Measurements from ENCODE around the gene SCYL1. TPM values are rescaled to one million over a fixed set of nuclear protein-coding genes. Genes with fewer than 3 reads are reported as not detected.

SCYL1 gene
- total RNA-seq, 2 donors from 2014 or later, result 59.2 to 84.1 TPM

- Histone ChIP-seq H3K27me3 (no peaks in the 10 kb centered on the region), H3K4me3 (peak overlapping the region; percentile 16), H3K9me3 (no peaks in the 10 kb centered on the region), H3K4me1 (peaks cover 11% of the 10 kb centered on the region), H3K9ac (ENCODE audit: low read depth in 2 of 2, low read length in 2 of 2) (peak overlapping the region; percentile 78 to 79), H3K36me3 (no peaks in the 10 kb centered on the region), H3K27ac (peak overlapping the region; percentile 98)
- TF ChIP-seq CTCF (IDR thresholded peaks at IDR 0.05), result no peak
- intact Hi-C loops (cut with DNase I), result no loop called here
- DNase-seq, result peak; percentile 72
These were observed 45.4 kb upstream of the SCYL1 start for GRCh38 chr11:65479184-65480145.

- intact Hi-C loops (cut with DNase I), result no loop called here
- no peak for DNase-seq
- H3K4me3 ChIP-seq, result no peak overlapping the region
- TF ChIP-seq CTCF (IDR thresholded peaks at IDR 0.05), result no peak
- H3K27ac ChIP-seq, result no peak overlapping the region
- H3K27me3 ChIP-seq, result no peaks in the 10 kb centered on the region
- no peaks in the 10 kb centered on the region for H3K9me3 ChIP-seq
- H3K36me3 ChIP-seq, result no peaks in the 10 kb centered on the region
- no peak overlapping the region for H3K9ac ChIP-seq (ENCODE audit: low read depth in 2 of 2, low read length in 2 of 2)
- H3K4me1 ChIP-seq, result peaks cover 13% of the 10 kb centered on the region
These were observed 42.5 kb upstream of the SCYL1 start for GRCh38 chr11:65482306-65482850.

GRCh38 chr11:65485920-65486219 lies 39.0 kb upstream of the SCYL1 start:
- H3K9ac ChIP-seq (ENCODE audit: low read depth in 2 of 2, low read length in 2 of 2), result peak overlapping the region in 1 of 2 donors; percentile 8
- H3K9me3 ChIP-seq, result no peaks in the 10 kb centered on the region
- peaks cover 41% of the 10 kb centered on the region for H3K4me1 ChIP-seq
- no peak for TF ChIP-seq CTCF (IDR thresholded peaks at IDR 0.05)
- no peak overlapping the region for H3K4me3 ChIP-seq
- intact Hi-C loops (cut with DNase I), result no loop called here
- DNase-seq, result peak; percentile 22
- H3K27me3 ChIP-seq, result no peaks in the 10 kb centered on the region
- no peaks in the 10 kb centered on the region for H3K36me3 ChIP-seq
- H3K27ac ChIP-seq, result peak overlapping the region; percentile 99

GRCh38 chr11:65486570-65487466 lies 38.1 kb upstream of the SCYL1 start:
- H3K4me3 ChIP-seq, result no peak overlapping the region
- H3K36me3 ChIP-seq, result no peaks in the 10 kb centered on the region
- peaks cover 47% of the 10 kb centered on the region for H3K4me1 ChIP-seq
- no peaks in the 10 kb centered on the region for H3K27me3 ChIP-seq
- H3K9me3 ChIP-seq, result no peaks in the 10 kb centered on the region
- intact Hi-C loops (cut with DNase I), result no loop called here
- H3K27ac ChIP-seq, result peak overlapping the region; percentile 99
- DNase-seq, result peak; percentile 20
- H3K9ac ChIP-seq (ENCODE audit: low read depth in 2 of 2, low read length in 2 of 2), result peak overlapping the region in 1 of 2 donors; percentile 6
- no peak for TF ChIP-seq CTCF (IDR thresholded peaks at IDR 0.05)

Measured in colonic mucosa (tissue), 4 donors.